ENCODE measurements around the gene USP13.
"Not testable (repeated sequence)": the region's sequence is repeated elsewhere in the genome, so short reads cannot be mapped to it uniquely, and the experiment has no call there.

GRCh38 chr3:179643837-179644236 lies 9.0 kb upstream of the USP13 start:
- TF ChIP-seq CTCF (IDR thresholded peaks at IDR 0.05; ENCODE audit: extremely low read depth in 1 of 2, insufficient read depth in 1 of 2, low read depth in 1 of 2, low read length in 2 of 2); JUN (IDR thresholded peaks at IDR 0.05; ENCODE audit: borderline replicate concordance, insufficient read depth, insufficient read length, low read depth): not testable (repeated sequence)

Measured in endothelial cell of umbilical vein (primary cell).